Activated naive CD4-positive, alpha-beta T cell treated with anti-CD3 and anti-CD28 coated beads, Interleukin-2, amount 50 U/mL, for 16 hours (primary cell): Measurements from ENCODE around the gene TAC4.
A peak's percentile ranks its signal among the peaks of the same experiment; 100 is the strongest.

Experiments
- DNase-seq: peaks from one replicate; pipeline ENCODE4 v3.0.0-alpha.2; 2020

Gene TAC4, protein sequence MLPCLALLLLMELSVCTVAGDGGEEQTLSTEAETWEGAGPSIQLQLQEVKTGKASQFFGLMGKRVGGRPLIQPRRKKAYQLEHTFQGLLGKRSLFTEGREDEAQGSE

DNA sequence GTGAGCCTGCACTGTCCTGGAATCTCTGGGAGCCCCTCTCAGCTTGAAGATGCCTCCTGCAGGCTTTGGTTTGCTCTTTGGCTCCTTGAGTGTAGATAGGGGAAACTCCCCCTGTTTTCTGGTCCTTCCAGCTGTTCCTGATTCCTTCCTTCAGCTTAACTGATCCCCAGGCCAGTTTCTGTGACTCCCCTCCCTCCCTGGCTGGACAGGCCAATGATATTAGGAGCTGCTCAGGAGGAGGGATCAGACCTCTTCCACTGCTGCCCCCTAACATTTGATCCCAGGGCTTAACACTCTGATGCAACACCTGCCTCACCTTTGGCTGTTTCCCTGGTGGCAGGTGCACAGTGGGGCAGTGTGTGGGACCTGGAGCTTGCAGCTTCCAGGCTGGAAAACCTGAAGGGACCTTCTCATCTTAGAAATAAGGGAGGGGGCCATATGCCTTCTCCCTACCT lies at the start of gene TAC4:
TSS of gene TAC4 (minus strand) at position 51 of the 455 bp plus-strand sequence. CDS start 52 bp downstream, outside the sequence.
- no peak for DNase-seq

DNA sequence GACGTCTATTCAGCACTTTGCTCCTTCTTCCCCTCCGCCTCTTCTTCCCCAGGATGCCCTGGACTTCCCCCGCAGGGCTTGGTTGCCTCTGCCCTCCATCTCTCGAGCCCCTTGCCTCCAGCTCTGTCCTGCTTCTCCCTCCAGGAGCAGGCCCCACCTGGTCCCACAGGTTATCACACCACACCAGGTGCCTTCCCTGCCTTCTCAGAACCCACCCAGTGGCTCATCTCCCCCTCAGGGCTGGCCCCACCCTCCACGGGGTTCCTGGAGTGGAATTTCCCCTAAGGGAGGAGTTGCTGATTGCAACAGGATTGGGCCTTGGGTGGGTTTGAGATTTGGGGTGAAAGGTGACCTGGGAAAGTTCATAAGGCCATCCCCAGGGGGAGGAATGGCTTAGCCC lies 49.0 kb upstream of the TAC4 start:
- DNase-seq, result no peak

DNA sequence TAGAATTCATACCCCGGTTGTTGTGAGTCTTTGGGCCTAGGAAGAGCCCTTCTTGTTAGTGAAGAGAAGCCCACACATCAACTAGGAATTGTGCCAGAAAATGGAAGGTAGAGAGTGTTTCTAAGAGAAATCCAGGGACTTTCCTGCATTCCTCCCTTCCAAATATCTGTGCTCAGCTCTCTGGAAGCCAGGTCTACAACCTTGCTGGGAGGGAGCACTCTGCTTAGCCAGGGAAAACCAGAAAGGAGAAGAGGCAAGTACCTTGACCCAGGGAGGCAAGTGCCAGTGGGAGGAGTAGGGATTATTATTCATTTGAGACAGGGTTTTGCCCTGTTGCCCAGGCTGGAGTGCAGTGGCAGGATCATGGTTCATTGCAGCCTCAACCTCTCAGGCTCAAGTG lies 48.4 kb upstream of the TAC4 start:
- no peak for DNase-seq

DNA sequence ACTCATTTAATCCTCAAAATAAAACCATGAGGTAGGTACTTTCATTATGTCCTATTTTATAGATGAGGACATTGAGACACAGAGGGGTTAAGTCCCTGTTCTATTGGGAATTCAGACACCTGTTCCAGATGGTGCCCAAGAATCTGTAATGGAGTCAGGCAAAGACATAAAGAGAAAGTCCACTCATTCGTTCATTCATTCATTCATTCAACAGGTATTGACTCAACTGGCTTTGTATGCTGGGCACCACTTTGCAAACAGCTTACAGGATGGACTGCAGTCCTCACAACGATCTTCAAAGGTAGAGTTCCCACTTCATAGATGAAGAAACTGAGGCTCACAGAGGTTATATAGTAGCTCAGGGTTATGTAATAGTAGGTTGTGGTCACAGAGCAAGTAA lies 47.9 kb upstream of the TAC4 start:
- no peak for DNase-seq

DNA sequence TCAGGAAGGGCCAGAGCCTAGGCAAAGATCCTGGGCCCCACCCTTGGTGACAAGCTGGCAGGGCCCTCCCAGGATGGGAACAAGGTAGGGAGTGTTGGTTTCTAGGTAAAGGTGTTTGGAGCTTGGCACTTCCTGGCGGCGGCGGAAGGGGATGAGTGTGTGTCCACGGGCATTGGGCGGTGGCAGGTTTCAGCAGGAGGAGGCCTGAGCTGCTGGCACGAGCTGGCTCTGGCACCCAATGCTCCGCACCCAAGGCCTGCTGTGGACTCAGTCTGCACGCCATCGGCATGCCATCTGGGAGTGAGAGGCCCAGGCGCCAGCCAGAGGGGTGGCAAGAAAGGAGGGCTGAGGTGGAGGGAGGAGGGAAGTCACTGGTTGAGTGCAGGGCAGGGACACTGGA lies 46.9 kb upstream of the TAC4 start:
- DNase-seq, result no peak

DNA sequence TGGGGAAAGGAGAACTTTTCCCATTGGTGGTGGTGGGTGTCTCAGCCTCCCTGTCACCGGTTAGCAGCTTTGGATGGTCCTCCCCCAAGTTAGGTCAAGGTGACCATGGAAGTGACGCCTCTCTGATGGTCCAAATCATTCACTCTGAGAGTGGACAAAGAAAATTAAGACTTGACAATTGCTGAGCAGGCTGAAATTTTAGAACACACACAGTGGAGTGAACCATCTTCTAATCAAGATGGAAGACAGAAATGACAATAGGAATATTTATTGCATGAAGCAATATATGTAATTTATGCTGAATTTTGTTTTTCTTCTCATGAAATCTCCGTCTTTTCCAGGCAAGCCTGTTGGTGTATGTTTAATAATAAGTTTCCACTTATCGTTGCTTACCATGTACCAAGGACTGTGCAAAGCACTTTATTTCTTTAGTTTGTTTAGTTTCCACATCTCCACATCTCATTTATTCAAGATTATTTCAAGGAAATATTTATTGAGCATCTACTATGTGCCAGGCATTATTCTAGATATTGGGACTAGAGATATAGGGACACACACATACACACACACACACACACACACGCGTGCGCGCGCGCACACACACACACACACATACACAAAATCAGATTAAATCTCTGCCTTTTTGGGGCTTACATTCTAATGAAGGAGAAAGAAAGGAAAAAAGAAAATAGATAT lies 44.0 kb upstream of the TAC4 start:
- no peak for DNase-seq

DNA sequence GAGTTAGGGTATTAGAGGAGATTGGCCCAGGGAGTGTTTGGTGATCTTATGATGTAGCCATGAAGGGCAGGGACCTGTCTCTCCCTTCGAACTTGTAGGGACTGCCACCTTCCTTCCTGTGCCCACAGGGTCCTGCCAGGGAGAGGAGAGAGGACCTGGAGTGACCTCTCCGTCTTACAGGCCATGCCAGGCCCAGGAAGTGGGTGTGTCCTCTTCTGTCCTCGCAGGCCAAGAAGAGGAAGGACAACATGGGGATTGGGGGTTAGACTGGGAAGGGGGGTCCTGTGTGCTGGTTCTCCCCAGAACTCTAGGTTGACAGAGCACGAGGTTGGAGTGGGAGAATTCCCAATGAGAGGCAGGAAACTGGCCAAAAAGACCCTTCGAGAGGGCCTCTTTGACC lies 43.4 kb upstream of the TAC4 start:
- DNase-seq, result no peak

DNA sequence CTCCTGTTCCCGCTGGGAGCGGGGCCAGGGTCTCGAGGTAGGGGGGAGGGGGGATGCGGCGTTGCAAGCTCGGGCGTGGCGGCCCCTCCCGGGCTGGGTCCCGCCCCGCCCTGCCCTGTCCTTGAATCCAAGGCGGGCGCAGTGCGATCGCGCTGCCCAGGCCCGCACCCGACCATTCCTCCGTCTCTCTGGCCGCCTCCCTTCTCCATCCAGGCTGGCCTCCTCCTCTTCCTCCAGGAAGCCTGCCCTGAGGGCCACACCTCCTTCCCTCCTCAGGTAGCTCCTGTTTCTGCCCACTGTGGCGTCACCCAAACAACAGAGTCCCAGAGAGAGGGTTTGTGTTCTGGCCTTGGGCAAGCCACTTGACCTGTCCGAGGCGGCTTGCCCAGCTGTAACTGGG lies 43.0 kb upstream of the TAC4 start:
- DNase-seq, result no peak

DNA sequence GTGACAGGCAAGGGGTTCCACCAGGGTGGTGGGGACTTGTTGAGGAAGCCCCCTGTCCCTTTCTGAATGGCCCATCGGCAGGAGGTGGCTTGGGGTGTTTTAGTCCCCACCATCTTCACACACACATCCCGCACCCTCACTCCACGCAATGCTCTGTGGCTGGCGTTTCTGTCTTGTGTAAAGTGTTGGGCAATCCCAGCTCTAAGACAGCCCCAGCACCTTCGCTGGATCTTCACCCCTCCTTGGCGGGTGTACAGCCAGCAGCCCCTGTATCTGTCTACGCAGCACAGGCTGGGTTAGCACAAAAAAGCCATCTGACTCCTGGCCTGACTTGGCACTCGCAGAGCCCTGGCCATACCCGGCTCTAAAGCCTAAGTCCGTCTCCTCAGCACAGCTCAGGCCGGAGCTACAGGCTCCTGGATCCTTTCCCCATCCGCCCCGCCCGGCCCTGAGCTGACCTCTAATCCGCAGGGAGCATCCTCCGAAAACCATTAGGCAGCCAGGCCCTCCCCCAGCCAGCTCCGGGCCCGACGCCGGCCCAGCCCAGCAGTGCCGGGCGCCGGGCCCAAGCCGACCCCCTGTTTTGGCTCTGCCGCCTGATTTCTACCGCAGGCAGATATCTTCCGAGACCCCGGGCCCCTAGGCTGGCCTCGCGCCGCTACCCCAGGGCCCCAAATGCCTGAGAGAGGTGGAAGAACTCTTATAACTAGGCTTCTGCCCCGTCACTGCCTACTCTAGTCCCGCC lies 42.4 kb upstream of the TAC4 start:
- DNase-seq, result no peak

DNA sequence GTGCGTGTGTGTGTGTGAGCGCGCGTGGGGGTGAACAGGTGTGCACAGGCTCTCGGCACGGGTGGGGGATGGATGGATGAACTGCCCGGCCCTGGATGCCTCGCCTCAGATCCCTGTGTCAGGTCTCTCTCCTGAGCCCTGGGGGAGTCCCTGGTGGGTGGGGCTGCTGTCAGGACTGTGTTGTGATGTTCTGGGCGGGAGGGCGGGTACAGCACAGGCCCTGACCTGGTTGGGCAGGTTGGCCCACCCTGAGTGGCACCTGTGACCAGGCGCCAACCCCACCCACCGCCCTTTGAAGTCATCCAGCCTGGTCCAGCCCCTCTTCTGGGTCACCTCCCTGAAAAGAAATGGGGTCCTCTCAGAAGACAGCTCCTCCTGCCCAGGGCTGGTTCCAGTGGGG lies 41.6 kb upstream of the TAC4 start:
- no peak for DNase-seq

DNA sequence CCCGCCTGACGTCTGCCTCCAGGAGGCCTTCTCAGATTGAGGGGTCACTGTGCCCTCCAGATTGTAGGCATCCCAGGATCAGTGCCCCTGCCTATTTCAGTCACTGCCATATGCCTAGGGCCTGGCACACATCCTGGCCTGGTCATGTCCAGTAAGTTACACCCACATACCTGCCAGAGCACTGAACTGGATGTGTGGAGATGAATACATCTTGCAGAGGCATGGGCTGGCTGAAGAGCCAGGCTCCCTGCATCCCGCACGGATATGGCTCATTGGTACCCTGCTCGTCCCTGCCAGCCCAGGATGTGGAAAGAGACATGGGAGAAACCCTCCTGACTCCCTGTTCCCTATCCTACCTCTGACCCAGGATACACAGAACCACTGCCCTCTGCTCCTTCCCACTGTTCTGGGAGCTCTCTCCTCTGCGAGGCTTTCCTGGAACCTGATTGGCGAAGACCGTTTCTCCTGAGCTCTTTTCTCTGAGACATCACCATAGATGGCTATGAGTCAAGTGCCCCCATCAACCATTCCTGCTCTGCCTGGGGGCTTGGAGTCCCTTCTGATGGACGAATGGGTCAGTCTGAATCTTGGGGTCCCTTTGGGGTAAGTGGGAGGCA lies 40.0 kb upstream of the TAC4 start:
- no peak for DNase-seq

DNA sequence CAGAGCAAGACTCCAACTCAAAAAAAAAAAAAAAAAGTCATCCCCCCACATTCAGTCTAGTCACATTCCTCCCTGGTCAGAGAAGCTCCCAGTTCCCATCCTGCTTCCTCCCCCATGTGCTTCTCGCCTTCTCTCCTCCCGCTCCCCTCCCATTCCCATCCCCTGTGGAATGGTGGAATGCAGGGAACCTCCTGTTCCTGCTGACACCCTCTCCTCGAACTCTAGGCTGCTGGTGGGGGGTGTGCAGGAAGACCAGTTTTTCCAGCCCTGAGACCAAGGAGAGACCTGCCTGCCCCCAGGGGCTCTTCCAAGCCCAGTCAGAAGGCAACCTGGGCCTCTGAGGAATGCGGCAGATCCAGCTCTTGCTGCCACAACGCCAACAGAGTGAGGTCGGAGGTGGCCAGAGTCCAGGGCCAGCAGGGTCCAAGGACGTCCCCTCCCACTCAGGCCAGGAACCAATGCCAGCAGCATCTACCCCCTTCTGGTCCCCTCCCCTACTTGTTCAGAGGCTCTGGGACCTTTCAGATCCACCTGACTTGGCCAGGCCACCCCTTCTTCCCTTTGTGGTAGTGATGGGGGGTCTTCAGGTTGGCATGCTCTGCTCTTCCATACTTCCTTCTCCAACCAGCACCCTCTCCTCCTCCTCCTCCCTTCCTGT lies 39.3 kb upstream of the TAC4 start:
- no peak for DNase-seq

DNA sequence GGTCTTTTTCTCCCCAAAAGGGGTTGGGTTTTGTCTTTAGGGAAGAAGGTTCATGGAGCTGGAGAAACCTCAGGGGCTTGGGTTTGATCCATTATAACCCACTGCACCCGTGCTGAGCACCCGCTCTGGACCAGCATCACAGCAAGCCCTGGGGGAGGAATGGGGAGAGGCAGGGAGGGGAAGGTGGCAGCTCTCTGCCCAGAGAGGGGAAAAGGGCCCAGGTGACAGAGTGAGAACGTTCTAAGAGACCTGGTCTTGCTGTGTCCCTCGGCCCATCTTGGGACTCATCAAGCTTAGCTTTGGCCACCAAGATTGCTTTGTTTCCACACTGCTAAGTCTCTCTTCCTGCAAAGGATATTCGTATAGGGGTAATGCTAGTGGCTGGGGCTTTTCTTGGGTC lies 38.2 kb upstream of the TAC4 start:
- no peak for DNase-seq

DNA sequence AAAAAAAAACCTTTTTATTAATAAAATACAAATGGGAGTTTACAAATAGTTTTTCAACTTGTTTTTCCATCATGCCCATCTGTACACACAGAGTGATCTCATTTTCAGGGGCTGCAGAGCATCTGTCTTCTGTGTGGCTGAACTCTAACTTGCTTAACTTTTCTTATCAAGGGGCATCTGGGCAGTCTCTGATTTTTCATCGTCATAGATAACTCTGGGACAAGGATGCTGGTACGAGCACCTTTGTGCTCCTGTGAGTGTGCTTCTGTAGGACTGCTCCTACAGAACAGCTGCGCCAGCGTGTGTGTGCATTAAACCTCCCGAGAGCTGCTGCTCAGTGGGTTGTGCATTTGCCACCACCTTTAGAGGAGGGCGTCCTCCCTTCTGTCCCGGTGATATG lies 34.6 kb upstream of the TAC4 start:
- DNase-seq, result no peak

DNA sequence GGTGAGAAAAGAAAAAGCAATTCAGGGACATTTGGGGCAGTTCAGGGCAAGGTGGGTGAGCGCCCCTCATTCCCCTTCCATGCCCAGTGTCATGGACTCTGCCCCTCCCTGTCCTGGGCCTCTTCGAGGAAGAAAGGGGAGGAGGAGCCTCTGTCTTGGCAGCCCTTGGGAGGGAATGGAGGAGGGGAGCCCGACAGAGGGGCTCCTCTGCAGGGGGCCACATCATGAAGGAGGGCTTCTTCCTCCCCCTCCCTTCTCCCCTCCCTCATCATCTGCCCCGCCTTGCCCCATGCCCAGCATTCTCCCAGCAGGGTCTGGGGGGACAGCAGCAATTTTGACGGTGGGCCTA lies 33.2 kb upstream of the TAC4 start:
- DNase-seq, result no peak

DNA sequence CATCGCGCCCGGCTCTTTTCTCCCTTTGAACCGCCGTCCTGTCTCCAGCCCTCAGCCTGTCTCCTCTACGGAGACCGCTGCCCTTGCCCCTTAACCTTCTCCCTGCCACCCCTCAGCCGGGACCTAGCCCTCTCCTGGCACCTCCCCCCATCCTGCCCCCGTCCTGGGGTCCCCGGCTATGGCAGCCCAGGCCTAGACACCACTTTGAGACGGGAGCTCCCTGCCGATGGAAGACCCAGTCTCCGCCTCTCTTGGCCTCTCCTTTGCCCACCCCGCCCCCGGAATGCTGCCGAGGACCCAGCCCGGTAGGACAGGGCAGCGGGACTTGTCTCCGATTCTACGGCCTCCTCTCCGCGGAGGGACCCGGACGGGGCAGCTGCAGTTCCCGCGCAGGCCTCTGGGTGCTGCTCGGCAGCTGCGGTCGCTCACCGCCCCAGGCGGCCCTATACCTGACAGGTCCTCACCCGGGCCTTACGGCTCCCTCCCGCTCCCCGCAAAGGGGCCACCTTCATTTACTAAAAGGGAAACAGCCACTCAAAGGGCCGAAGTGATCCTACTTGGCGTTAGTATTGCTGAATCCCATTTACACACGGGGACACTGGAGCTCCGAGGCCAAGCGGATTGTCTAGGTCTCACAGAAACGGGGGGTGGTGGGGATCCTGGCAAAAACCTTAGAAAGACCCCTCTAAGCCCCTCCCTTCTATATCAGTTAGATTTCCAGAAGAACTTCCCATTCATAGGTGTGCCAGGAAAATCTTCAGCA lies 32.6 kb upstream of the TAC4 start:
- peak; percentile 78 for DNase-seq

DNA sequence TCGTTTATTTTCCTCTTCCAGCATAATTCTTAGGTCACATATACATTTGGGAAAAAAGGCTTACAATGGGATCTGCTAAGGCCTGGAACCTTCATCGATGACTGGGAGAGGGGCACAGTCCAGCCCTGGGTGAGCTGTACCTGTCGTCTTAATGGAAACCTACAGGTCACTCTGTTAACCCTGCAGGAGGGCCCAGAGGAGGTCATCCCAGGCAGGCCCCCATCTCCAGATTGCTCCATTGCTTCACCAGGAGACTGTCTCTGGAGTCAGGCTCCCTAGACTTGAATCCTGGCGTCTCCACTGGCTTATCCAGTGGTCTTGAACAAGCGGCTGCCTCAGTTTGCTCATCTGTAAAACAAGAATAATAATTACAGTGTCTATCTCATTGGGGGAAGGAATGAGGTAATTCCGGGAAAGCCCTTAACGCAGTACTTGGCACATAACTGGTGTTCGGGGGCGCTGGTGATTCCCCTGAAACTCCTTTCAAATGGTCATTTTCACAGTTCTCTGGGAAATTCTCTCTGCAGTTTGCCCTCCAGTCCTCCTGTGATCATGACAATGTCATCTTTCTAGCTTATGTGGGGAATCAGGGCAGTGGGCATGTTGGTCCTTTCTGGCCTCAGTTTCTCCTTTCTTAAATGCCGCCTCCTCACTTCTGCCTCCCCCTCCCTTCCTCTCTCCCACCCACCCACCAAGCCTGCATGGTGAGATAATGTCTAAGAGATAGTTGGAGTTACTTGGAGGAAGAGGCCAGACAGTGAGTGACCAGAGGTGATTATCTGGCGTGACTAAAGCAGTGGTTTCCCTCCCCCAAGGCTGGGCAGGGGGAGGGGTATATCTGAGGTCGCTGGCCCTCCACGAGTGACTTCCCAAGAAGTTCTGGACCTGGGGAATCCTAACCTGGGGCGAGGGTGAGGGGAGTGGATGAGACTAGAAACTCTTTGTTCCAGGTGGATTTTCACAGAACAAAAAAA lies 31.3 kb upstream of the TAC4 start:
- DNase-seq, result no peak

DNA sequence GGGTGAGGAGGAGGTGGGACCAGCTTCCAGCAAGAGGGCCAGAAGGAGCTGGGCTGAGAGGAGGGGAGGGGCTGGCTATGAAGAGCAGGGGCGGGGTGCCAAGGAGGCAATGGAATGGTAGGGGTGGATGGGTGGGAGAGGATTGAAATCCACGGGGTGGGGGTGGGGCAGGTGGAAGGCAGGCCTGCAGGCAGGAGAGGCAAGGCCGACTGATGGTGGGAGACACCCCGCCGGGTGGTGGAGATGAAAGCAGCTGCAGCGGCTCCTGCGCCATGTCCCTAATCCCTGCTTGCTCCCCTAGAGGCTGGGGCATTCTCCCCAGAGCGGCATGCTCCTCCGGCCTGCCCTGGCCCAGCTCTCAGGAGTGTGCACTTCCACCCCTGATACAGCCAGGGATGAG lies 27.8 kb upstream of the TAC4 start:
- DNase-seq, result no peak

DNA sequence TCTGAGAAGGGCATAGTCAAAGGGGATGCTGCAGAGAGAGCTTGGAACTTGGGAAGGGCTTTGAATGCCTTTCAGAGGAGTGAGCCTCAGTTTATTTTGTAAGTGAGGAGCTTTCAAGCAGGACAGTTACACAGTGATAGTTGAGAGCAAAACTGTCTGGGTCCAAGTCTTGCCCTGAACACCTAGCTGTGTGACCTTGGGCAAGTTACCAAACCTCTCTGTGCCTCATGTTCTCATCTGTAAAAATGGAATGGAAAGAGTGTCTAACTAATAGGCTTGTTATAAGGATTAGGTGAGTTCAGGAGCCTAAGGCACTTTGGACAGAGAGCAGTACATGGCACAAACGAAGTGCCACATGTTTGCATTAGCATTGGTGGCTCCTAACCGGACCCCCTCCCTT lies 27.0 kb upstream of the TAC4 start:
- no peak for DNase-seq

DNA sequence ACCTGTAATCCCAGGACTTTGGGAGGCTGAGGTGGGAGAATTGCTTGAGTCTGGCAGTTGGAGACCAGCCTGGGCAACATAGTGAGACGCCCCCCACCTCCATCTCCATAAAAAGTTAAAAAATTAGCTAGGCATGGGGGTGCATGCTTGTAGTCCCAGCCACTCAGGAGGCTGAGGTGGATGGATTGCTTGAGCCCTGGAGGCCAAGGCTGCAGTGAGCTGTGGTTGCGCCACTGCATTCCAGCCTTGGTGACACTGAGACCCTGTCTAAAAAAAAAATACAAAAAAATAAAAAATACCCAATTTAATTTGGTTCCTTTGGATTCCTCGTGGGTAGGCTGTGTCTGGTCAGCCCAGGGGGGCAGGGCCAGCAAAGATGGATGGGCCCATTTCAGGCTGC lies 26.1 kb upstream of the TAC4 start:
- no peak for DNase-seq

DNA sequence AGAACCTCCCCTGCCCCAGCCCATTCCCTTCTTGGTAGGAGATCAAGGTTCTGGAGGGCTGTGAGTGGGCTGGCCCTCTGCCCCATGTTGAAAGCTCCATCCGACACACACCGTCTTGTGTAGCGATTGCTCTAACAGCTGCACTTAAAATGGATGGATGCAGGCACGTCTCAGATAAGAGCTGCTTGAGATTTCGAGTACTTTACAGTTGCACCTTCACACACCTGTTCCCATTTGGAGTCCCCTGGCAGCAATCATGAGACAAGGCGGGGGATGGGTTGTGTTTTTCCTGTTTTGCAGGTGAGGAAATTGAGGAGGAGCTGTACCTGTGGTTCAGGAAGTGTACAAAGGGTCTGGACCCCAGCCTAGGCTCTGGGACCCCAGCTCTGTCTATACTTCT lies 25.6 kb upstream of the TAC4 start:
- no peak for DNase-seq
